ENCODE data around the gene C2orf80. TPM values are rescaled to one million over a fixed set of nuclear protein-coding genes. Genes with fewer than 3 reads are reported as not detected.
"Not testable (repeated sequence)": the region's sequence is repeated elsewhere in the genome, so short reads cannot be mapped to it uniquely, and the experiment has no call there.

C2orf80 gene
- total RNA-seq, 1 donor from 2014 or later, result not detected

DNA sequence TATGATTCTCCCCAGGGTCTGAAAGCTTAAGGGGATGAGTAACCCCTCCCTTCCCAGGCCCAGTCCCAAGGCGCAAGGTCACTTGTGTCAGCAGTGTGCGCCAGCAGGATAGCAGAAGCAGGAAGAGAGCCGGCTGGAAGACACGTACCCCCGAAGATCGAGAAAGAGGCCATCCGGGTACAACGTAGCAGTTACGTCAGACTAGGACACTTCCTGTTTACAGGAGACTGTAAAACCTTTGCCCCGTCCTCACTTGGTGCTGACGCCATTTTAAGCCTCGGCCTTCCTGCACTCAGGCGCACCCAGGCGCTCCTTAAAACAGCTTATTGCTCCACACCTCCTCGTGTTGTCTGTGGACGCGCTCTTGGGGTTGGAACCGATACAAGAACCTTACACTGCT, 50.4 kb downstream of the C2orf80 start:
- Mint-ChIP-seq H3K9me3 (peaks cover 7% of the 10 kb centered on the region), H3K27me3 (ENCODE audit: low read depth) (no peaks in the 10 kb centered on the region), H3K27ac (no peak overlapping the region), H3K4me3 (no peak overlapping the region), H3K4me1 (peaks cover 42% of the 10 kb centered on the region), H3K36me3 (no peaks in the 10 kb centered on the region)
- no peak for TF ChIP-seq CTCF (IDR thresholded peaks at IDR 0.05; ENCODE audit: unreplicated experiment)
- DNase-seq (ENCODE audit: low spot score in 2 of 2, unreplicated experiment in 2 of 2), result no peak

DNA sequence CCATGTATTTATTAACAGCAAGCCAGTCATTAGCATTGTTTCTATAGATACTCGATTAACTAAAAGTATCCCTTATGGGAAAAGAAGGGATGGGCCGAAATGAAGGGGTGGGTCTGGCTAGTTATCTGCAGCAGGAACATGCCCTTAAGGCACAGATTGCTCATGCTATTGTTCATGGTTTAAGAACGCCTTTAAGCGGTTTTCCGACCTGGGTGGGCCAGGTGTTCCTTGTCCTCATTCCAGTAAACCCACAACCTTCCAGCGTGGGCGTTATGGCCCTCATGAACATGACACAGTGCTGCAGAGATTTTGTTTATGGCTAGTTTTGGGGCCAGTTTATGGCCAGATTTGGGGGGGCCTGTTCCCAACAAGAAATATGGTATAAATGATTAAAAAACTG, 51.5 kb downstream of the C2orf80 start:
- DNase-seq (ENCODE audit: low spot score in 2 of 2, unreplicated experiment in 2 of 2); H3K4me3 Mint-ChIP-seq; H3K36me3 Mint-ChIP-seq; H3K27ac Mint-ChIP-seq; H3K27me3 Mint-ChIP-seq (ENCODE audit: low read depth); H3K9me3 Mint-ChIP-seq: not testable (repeated sequence)
- H3K4me1 Mint-ChIP-seq, result peaks cover 40% of the 10 kb centered on the region

DNA sequence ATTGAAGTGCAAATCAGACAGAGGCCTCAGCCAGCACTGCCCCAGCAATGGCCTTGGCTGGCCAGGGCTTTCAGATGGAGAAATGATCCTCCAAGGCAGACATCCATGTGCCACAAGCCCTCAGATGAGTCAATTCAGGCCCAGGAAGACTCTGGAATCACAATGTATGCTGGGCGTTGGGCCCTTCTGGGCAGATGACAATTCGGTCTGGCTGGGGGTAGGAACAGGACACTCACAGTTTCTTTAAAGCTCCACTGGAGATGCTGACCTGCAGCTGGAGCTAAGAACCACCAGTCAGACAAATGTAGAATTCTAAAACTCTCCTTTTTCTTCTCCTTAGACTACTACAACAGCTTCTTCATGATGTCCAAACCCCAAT, 53.1 kb downstream of the C2orf80 start:
- Mint-ChIP-seq H3K27ac (peak overlapping the region; percentile 4), H3K4me3 (no peak overlapping the region), H3K4me1 (peaks cover 27% of the 10 kb centered on the region), H3K9me3 (peaks cover 7% of the 10 kb centered on the region), H3K36me3 (no peaks in the 10 kb centered on the region), H3K27me3 (ENCODE audit: low read depth) (no peaks in the 10 kb centered on the region)
- DNase-seq (ENCODE audit: low spot score in 2 of 2, unreplicated experiment in 2 of 2), result no peak
- no peak for TF ChIP-seq CTCF (IDR thresholded peaks at IDR 0.05; ENCODE audit: unreplicated experiment)

DNA sequence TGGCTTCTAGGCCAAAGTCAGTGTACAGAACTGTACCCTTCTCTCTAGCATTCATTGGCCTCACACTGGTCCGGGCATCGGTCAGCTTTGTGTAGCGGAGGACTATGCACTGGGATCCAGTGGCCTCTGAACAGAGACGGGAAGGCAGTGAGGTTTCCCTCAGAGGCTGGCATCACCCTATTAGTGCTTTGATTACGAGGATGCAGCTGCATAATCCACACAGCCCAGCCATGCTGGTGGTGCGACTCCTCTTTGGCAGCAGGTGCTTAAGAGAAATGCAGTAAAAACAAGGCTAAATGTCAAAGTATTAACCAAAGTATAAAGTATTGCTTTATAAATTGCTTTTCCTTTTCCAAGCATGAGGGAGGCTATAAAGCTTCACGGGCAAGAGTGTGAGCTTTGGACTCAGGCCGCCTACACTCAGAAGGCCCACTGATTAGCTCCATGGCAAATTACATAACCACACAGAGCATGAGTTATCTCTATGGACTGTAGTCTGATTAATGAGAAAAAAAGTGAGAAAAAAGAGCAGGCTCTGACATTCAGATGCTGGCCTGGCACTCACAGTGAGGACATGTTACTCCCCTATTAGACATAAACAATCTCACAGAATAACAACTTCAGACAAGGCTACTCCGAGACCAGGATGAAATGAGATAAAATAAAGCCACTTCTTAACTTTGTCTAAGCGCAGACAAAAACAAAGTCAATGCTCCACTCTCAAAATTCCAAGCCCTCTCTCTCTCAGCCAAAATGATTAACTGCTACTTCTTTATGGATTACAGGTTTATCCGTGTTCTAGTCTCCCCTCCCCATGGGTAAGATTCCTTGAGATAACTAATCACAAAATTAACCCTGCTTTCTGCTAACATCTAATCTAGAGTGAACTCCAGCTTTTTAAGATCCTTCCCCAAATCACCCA, 53.8 kb downstream of the C2orf80 start:
- no peaks in the 10 kb centered on the region for H3K27me3 Mint-ChIP-seq (ENCODE audit: low read depth)
- H3K4me1 Mint-ChIP-seq, result peaks cover 28% of the 10 kb centered on the region
- no peaks in the 10 kb centered on the region for H3K36me3 Mint-ChIP-seq
- H3K9me3 Mint-ChIP-seq, result peaks cover 7% of the 10 kb centered on the region
- H3K27ac Mint-ChIP-seq, result peak overlapping the region; percentile 4
- no peak for TF ChIP-seq CTCF (IDR thresholded peaks at IDR 0.05; ENCODE audit: unreplicated experiment)
- H3K4me3 Mint-ChIP-seq, result no peak overlapping the region
- no peak for DNase-seq (ENCODE audit: low spot score in 2 of 2, unreplicated experiment in 2 of 2)

DNA sequence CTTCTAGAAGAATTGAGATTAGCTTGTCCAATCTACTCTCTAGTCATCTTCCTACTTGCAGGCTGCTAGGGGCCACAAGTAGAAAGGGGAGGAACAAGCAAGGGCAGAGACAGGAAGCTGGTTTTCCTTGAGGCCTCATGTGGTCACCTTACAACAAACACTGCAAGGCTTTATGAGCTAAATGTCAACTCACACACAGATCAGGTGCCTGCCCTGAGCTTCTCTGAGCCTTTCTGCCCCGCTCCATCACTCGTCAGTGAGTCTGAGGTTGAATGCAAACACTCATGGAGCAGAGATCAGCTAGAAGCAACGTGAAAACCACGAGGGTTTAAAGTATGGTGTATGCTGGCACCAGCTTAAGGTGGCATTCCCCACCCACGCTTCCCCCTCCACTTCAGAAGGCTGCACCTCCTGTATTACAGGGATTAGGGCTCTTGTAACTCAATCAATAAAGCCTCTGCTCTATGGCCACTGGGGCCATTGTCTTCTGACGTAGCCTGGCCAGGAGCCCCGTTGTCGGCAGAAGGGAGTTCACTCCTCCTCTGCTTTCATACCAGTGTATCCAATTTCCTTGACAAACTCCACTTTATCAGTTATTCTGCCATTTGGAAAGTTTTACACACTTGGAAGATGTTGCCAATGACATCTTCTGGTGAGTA, 54.8 kb downstream of the C2orf80 start:
- no peak for TF ChIP-seq CTCF (IDR thresholded peaks at IDR 0.05; ENCODE audit: unreplicated experiment)
- Mint-ChIP-seq H3K36me3 (no peaks in the 10 kb centered on the region), H3K27ac (no peak overlapping the region), H3K4me1 (peaks cover 38% of the 10 kb centered on the region), H3K4me3 (no peak overlapping the region), H3K9me3 (peaks cover 7% of the 10 kb centered on the region), H3K27me3 (ENCODE audit: low read depth) (no peaks in the 10 kb centered on the region)
- DNase-seq (ENCODE audit: low spot score in 2 of 2, unreplicated experiment in 2 of 2), result no peak

GRCh38 chr2:208130712-208131110, 59.1 kb downstream of the C2orf80 start:
- Mint-ChIP-seq H3K4me3 (no peak overlapping the region), H3K27me3 (ENCODE audit: low read depth) (no peaks in the 10 kb centered on the region), H3K4me1 (peaks cover 29% of the 10 kb centered on the region), H3K36me3 (no peaks in the 10 kb centered on the region), H3K9me3 (no peaks in the 10 kb centered on the region), H3K27ac (peak overlapping the region; percentile 58)
- DNase-seq (ENCODE audit: low spot score in 2 of 2, unreplicated experiment in 2 of 2), result no peak
- no peak for TF ChIP-seq CTCF (IDR thresholded peaks at IDR 0.05; ENCODE audit: unreplicated experiment)

Measured in mesothelial cell of epicardium (in vitro differentiated cells).